OCI-LY7 (cell line): ENCODE measurements around the gene GNAQ.

ENCODE experiments used
- CTCF ChIP-seq: fragments of 200-600 bp; sonication (generic); conservative IDR thresholded peaks from 2 replicates; pipeline ENCODE4 v1.5.1; 2014; ENCODE audit warnings: mild to moderate bottlenecking, antibody characterized with exemption, low read length, moderate library complexity, mixed read lengths
- EZH2phosphoT487 ChIP-seq: fragments of 200-600 bp; sonication (generic); IDR thresholded peaks from 2 replicates; pipeline ENCODE4 v1.6.1; 2018; ENCODE audit warnings: low read depth, borderline replicate concordance, mild to moderate bottlenecking, mixed run types, antibody characterized with exemption, low read length, moderate library complexity, mixed read lengths

DNA sequence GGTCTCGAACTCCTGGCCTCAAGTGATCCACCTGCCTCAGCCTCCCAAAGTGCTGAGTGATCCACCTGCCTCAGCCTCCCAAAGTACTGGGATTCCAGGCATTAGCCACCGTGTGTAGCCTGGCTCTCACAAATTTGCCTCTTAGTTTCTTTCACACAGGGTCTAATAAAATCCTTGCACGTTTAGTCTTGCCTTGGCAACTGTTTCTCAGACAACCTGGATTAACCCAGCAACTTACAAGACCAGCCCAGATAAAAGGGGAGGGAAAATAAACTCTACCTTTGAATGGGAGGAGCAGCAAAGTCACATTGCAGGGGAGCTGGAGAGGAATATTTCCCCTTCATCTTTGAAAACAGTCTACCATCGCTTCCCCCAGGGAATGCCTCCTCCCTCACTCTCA, 354.2 kb downstream of the GNAQ start:
- TF ChIP-seq CTCF (no peak), EZH2phosphoT487 (no peak)
